Right atrium auricular region (tissue), 2 donors: Measurements from ENCODE around the gene PTPN14. TPM values are rescaled to one million over a fixed set of nuclear protein-coding genes. Genes with fewer than 3 reads are reported as not detected.

Experiments used
- DNase-seq: peaks from one replicate; pipeline ENCODE4 v3.0.0-alpha.2; 2019; ENCODE audit warnings: low spot score
- H3K27ac ChIP-seq, 2 donors: fragments of 200-600 bp; sonication (generic); 1 replicate in 1 of 2; 2 replicates in 1 of 2; pipeline ENCODE4 v1.5.1; 2016 to 2019
- H3K27me3 ChIP-seq, 2 donors: fragments of 200-600 bp; sonication (generic); one replicate each; pipeline versions ENCODE4 v1.5.1 to v1.6.0; 2017 to 2019
- H3K36me3 ChIP-seq: fragments of 200-600 bp; sonication (generic); one replicate; pipeline ENCODE4 v1.5.1; 2016
- H3K4me1 ChIP-seq, 2 donors: fragments of 200-600 bp; sonication (generic); one replicate each; pipeline versions ENCODE4 v1.5.1 to v1.6.0; 2017 to 2019
- H3K4me3 ChIP-seq, 2 donors: fragments of 200-600 bp; sonication (generic); 1 replicate in 1 of 2; 2 replicates in 1 of 2; pipeline ENCODE4 v1.5.1; 2017 to 2019; ENCODE audit warnings: mild to moderate bottlenecking in 1 of 2, moderate library complexity in 1 of 2
- H3K9me3 ChIP-seq, 2 donors: fragments of 200-600 bp; sonication (generic); one replicate each; pipeline ENCODE4 v1.5.1; 2019
- total RNA-seq, 2 donors: library from RNA; depleted of rRNA; stranded (reverse); fragments of >200 nt; gene quantifications; one replicate each; pipeline ENCODE4 v1.1.0, GENCODE V29; 2016
- TF ChIP-seq, protein P1 (sequence below), 2 donors: fragments of 200-600 bp; sonication (generic); IDR thresholded peaks; one replicate each; pipeline ENCODE4 v1.5.1; 2019; ENCODE audit warnings: antibody characterized with exemption in 2 of 2

Gene PTPN14
- total RNA-seq, 2 donors from 2014 or later: 8.4 to 27.2 TPM

DNA sequence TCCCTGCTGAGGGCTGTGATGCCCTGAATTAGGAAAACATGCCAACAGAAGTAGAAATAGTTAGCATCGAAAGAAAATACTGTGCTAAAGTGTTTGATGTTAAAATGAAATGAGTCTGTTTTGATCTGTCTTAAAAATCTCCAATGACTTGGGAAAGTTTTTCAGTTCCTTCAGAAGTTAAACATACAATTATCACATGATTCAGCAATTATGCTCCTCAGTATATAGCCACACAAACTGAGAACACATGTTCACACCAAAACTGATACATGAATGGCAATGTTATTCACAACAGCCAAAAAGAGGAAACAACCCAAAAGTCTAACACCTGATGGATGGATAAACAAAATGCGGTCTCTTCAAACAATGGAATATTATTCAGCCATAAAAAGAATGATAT, 130.6 kb downstream of the PTPN14 start:
- H3K27me3 ChIP-seq: no peaks in the 10 kb centered on the region
- TF ChIP-seq, protein P1, sequence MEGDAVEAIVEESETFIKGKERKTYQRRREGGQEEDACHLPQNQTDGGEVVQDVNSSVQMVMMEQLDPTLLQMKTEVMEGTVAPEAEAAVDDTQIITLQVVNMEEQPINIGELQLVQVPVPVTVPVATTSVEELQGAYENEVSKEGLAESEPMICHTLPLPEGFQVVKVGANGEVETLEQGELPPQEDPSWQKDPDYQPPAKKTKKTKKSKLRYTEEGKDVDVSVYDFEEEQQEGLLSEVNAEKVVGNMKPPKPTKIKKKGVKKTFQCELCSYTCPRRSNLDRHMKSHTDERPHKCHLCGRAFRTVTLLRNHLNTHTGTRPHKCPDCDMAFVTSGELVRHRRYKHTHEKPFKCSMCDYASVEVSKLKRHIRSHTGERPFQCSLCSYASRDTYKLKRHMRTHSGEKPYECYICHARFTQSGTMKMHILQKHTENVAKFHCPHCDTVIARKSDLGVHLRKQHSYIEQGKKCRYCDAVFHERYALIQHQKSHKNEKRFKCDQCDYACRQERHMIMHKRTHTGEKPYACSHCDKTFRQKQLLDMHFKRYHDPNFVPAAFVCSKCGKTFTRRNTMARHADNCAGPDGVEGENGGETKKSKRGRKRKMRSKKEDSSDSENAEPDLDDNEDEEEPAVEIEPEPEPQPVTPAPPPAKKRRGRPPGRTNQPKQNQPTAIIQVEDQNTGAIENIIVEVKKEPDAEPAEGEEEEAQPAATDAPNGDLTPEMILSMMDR (IDR thresholded peaks at IDR 0.05): no peak
- no peak for DNase-seq
- no peak overlapping the region for H3K27ac ChIP-seq
- no peak overlapping the region for H3K4me3 ChIP-seq
- no peaks in the 10 kb centered on the region for H3K9me3 ChIP-seq
- no peaks in the 10 kb centered on the region for H3K36me3 ChIP-seq
- peaks cover 0 to 36% of the 10 kb centered on the region in 2 donors for H3K4me1 ChIP-seq

DNA sequence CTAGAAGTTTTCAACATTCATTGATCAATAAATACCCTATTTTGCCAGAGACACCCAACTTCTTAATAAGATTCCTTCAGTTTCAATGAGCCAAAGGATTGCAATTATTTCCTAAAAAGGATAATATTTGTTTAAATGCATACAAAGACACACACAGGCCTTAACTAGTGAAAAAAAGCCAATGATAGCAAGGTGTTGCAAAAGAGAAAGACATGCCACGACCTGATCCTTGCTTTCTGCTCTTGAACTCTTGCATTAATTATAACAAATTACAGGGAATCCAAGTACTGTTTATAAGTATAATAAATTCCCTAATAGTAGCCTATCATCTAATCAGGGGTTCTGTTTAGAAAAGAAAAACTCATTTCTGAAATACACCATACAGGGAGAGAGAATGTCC, 131.1 kb downstream of the PTPN14 start:
- no peaks in the 10 kb centered on the region for H3K27me3 ChIP-seq
- no peak overlapping the region for H3K27ac ChIP-seq
- DNase-seq: no peak
- TF ChIP-seq, protein P1 (IDR thresholded peaks at IDR 0.05): no peak
- H3K4me3 ChIP-seq: no peak overlapping the region
- H3K4me1 ChIP-seq: peaks cover 0 to 36% of the 10 kb centered on the region in 2 donors
- H3K36me3 ChIP-seq: no peaks in the 10 kb centered on the region
- no peaks in the 10 kb centered on the region for H3K9me3 ChIP-seq

DNA sequence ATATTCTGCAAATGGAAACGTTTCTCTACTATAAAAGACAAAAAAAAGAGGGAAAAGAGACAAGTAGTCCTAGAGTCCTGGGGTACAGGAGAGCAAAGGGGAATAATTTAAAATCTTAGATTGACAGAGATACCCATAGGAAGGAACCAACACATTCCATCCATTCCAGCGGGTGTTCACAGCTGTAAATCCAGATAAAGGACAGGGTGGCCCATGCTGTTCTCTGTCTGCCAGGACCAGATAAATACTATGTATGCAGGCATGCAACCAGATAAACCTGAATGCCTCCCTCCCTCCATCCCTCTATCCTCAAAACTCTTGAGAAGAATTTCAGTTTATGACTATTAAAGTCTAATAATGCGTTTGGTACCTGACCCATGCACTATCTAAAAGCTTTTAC, 131.8 kb downstream of the PTPN14 start:
- TF ChIP-seq, protein P1 (IDR thresholded peaks at IDR 0.05): no peak
- H3K27ac ChIP-seq: no peak overlapping the region
- no peaks in the 10 kb centered on the region for H3K9me3 ChIP-seq
- peaks cover 0 to 36% of the 10 kb centered on the region in 2 donors for H3K4me1 ChIP-seq
- DNase-seq: no peak
- H3K27me3 ChIP-seq: no peaks in the 10 kb centered on the region
- no peaks in the 10 kb centered on the region for H3K36me3 ChIP-seq
- H3K4me3 ChIP-seq: no peak overlapping the region

DNA sequence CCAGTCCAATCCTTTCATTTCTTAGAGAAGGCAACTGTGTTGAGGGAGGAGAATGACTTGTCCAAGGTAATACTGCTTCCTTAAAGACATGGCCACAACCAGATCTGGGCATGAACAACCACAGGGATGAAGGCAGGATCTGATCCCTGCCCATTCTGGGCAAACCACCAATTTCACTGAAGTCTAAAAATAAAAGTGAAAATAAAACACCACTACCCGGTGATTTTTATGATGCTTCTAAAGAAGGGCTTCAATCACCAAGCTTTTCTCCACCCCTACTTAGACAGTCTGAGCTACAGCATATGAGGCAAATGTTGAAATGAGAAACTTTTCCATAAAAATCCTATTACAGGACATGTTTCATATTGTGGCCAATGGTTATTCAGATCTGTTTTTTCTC, 133.0 kb downstream of the PTPN14 start:
- TF ChIP-seq, protein P1 (IDR thresholded peaks at IDR 0.05): no peak
- peaks cover 0 to 36% of the 10 kb centered on the region in 2 donors for H3K4me1 ChIP-seq

DNA sequence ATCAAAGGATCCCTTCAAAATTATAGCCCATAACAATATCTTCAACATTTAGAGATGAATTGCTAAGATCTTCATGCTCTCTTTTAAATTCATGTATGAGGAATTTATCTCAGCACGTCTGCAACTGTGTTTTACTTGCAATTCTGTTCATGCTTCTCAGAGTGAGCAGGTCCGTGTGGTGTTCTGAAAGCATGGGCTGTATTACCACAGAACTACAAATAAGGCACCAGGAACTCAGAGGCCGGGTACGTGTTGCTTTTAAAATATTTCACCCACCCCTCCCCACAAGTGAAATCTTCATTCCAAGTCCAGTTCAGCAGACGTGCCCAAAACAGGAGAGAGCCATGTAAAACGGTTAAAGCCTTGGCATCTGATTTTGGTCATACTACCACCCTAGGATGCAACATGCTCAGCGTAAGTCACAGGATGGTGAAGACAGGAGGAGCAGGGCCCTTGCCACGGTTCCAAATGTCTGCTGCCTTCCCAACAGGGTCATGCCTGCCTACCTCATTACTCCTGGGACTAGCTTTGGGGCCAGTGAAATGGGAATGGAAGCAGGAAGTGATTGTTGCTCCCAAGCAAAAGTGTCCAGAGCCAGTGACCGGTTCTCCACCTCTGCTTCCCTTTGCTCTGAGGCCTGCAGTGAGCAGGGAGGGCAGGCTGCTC, 133.7 kb downstream of the PTPN14 start:
- no peaks in the 10 kb centered on the region for H3K36me3 ChIP-seq
- peak overlapping the region in 1 of 2 donors; percentile 41 for H3K27ac ChIP-seq
- H3K27me3 ChIP-seq: no peaks in the 10 kb centered on the region
- TF ChIP-seq, protein P1 (IDR thresholded peaks at IDR 0.05): no peak
- peaks cover 0 to 36% of the 10 kb centered on the region in 2 donors for H3K4me1 ChIP-seq
- H3K4me3 ChIP-seq: no peak overlapping the region
- H3K9me3 ChIP-seq: no peaks in the 10 kb centered on the region
- no peak for DNase-seq

More for the DNA sequence above, 133.0 kb downstream of the PTPN14 start:
- DNase-seq: no peak
- Histone ChIP-seq H3K36me3 (no peaks in the 10 kb centered on the region), H3K27ac (no peak overlapping the region), H3K4me3 (no peak overlapping the region), H3K27me3 (no peaks in the 10 kb centered on the region), H3K9me3 (no peaks in the 10 kb centered on the region)

DNA sequence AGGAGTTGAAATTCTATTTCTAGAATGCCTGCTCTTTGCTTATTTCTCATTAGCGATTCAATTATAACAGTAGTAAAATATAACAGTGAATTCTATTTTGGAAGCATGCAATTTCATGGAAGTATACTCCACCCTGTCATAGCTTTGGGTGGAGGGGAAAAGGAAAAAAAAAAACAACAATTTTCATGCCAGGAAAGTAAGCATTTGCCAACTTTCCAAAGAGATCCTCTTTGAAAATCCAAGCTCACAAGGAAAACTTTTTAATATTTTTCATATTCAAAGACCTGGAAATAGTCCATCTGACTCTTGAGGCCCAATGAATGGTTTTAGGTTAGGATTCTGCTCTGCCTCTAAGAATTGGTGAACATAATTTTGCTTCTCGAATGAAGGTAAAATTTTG, 134.5 kb downstream of the PTPN14 start:
- peak overlapping the region in 1 of 2 donors; percentile 41 for H3K27ac ChIP-seq
- H3K4me3 ChIP-seq: no peak overlapping the region
- TF ChIP-seq, protein P1 (IDR thresholded peaks at IDR 0.05): no peak
- H3K4me1 ChIP-seq: peaks cover 0 to 36% of the 10 kb centered on the region in 2 donors
- H3K36me3 ChIP-seq: no peaks in the 10 kb centered on the region
- H3K9me3 ChIP-seq: no peaks in the 10 kb centered on the region
- no peaks in the 10 kb centered on the region for H3K27me3 ChIP-seq
- no peak for DNase-seq
